ENCODE results near the gene WDR73.

WDR73 gene

DNA sequence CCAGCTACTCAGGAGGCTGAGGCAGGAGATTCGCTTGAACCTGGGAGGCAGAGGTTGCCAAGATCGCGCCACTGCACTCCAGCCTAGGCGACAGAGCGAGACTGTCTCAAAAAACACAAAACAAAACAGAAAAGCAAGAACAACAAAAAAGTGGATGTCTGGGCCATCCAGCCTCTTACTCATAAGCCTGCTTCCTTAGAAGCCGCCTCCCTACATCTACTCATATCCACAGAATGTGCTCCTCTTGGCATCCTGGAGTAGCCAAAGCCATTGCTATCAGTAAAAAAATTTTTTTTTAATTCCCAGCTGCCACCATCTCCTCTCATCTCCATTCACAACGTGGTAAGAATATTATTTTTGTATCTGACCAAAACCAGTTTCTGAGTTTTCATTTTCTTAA lies 42.5 kb downstream of the WDR73 start:
- DNase-seq (ENCODE audit: low spot score): no peak

DNA sequence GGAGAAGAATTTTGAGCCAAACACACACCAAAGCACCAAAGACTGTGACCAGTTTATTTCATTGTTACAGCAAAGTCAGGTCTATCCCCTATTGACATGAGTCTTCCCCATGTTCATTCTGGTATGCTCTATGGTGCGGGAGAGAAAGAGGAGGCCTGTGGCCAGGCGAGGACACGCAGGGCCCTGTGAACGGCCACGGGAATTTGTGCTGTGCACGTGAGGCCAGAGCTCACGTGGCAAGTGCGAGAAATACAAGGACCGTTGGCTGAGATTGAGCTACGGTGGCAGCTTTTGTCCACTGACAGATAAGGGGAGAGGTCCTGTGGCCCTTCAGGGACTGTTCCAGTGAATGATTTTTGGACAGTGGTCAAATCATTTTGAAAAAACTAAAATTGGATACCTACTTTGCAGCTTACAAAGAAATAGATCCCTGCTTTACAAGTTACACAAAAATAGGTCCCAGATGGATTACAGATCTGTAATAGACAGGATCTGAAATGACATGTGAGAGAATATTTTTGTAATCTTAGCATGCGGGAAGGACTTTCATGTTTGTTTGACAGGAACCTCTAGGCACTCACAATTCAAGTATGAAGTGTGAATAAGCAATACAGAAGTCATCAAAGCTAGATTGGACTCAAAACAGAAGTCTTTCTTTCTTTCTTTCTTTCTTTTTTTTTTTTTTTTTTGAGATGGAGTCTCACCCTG lies 44.1 kb downstream of the WDR73 start:
- DNase-seq (ENCODE audit: low spot score): no peak

DNA sequence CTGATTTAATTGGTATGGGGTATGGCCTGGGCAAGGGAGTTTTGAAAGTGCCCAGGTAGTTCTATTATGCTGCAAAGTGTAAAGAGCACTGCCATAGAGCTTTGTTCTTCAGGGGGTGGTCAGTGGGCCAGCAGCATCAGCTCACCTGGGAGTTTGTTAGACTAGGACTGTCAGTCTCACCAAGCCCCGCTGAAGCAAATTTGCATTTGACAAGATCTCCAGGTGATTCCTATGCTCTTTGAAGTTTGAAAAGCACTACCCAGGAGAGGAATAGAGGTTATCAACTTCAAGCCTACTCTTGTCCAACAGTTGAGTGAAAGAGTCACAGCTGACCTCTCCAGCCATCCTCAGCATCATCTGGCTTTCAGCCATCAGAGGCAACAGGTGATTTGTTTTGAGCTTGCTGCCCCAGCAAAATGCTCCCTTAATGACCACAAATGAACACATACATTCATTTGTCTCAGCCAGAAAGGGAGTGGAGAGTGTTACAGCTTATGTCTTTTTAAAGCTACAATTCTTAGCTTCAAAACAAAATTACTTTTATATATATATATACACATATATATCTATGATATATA lies 45.3 kb downstream of the WDR73 start:
- DNase-seq (ENCODE audit: low spot score): no peak

DNA sequence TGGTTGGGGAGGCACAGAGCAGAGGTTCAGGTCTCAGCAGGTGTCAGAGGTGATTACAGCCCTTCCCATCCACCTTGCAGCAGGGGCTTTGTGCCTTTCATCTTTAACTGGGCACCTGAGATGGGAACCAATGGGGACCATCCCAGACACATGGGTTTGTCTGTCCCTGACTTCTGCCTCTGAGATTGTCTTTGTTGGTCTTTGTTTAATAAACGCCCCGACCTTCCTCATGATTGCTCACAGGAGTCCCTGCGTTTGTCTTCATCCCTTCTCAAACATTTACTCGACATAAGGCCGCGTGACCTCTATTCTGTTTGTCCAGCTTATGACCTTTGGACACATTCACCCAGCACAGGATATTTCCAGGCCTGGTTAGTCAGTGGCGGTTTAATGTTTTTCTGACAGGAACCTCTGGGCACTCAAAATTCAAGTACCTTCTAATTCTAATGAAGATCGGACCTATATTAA lies 47.4 kb downstream of the WDR73 start:
- DNase-seq (ENCODE audit: low spot score): no peak

DNA sequence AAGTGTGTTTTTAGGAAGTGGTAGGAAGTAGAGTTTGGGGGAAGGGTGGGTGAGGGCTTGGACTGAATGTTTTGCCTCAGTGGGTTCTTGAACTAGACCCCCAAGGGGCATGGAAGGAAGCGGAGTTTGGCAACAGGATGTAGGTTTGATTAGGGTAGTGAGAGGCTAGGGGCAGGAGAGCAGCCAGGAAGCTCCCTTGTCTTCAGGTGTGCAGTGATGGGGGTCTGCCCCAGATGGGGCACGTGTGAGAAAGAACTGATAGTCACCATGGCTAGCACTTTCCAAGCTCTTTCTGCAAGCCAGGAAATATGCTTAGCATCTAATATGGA lies 48.6 kb downstream of the WDR73 start:
- no peak for DNase-seq (ENCODE audit: low spot score)

DNA sequence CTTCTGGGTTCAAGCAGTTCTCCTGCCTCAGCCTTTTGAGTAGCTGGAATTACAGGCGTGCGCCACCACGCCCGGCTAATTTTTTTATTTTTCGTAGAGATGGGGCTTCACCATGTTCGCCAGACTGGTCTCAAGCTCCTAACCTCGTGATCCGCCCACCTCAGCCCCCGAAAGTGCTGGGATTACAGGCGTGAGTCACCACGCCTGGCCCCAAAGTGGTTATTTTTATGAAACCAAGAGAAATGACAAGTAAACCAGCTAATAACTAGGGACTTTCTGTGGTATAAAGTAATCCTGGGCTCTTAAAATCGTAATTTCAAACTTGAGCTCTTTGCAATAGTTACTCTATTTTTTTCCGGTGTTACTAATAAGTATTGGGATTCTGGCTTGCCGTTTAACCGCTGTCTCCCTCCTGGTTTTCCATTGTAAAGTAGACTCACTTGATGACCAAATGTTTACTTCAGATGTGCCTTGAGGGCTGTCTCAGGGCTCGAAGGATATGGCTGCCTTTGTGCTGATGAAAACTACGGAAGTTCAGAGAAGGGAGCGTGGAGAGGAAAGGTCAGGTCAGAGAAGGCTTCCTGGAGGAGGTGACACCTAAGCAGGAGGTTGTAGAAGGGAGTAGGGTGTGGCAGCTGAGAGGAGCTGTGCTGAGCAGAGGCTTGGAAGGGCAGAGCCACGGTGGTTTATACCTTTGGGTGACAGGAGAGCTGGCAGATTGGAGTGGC lies 49.1 kb downstream of the WDR73 start:
- DNase-seq (ENCODE audit: low spot score): peak; percentile 54

DNA sequence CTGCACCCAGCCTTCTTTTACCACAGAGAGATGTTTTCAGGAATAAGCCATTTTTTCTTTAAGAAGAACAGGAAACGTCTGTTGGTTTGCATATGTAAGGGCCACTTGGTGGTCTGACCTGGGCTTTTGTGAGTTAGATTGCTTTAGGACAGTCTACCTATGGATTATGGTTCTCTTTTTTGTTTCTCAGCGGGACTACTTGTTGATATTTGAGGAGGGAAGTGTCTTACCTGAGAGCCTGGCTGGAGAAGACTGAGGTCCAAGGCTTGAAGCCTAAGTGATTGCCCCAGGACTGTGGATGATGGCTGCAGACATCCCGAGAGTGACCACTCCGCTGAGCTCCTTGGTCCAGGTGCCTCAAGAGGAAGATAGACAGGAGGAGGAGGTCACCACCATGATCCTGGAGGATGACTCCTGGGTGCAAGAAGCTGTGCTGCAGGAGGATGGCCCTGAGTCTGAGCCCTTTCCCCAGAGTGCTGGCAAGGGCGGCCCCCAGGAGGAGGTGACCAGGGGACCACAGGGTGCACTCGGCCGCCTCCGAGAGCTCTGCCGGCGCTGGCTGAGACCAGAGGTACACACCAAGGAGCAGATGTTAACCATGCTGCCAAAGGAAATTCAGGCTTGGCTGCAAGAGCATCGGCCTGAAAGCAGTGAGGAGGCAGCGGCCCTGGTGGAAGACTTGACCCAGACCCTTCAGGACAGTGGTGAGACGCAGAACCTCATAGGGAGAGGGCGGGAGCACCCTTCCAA lies 50.3 kb downstream of the WDR73 start:
- no peak for DNase-seq (ENCODE audit: low spot score)

DNA sequence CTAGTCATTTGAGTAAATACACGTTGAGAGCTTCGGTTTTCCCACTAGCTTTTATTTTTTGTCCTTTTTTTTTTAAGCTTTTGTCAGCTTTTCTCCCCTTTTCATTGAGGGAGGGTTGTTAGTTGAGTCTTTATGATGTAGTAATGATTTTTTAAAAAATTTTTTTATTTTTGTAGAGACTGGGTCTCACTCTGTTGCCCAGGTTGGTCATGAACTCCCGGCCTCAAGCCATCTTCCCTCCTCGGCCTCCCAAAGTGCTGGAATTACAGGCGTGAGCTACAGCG lies 52.6 kb downstream of the WDR73 start:
- DNase-seq (ENCODE audit: low spot score): no peak

DNA sequence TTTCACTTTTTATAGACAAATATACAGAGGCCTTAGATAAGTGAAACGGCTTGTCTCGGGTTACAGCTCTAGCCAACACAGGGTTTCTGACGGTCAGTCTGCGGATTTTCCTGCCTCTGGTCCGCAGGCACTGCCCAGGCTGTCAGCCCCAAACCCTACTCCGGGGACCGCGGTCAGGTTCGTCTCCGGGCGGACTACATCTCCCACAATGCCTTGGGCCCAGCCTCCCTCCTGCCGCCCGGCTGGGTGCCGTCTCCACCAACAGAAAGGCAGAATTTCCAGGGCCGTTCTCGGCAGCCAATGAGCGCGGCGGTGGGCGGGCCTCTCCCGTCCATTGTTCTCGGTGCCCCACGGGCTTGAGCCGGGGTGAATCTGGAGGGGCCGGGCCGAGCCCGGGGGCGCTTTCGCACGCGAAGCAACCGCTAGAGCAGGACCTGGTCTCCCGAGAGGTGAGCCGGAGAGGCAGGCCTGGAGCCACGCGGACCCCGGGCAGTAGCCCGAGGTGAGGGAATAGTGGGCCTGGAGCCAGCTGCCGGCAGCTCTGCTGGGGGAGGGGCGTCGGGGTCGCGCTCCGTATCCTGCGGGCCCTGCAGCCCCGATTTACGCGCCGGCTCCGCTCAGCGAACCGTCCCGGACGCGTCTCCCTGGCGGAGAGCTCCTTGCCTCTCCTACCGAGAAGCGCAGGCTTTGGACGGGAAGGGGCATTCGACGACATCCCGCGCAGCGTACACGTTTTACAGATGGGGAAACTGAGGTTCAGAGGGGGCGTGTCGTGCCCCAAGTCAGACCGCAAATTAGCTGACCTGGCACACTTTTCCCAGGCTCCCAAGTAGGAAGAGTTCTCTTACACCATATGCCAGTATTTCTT lies 53.2 kb downstream of the WDR73 start, which contains the start of gene ZSCAN2:
Gene ZSCAN2 (plus strand): TSS at position 323 of the 868 bp plus-strand sequence. CDS start 2,919 bp downstream, outside the sequence.
- peak; percentile 91 for DNase-seq (ENCODE audit: low spot score)

DNA sequence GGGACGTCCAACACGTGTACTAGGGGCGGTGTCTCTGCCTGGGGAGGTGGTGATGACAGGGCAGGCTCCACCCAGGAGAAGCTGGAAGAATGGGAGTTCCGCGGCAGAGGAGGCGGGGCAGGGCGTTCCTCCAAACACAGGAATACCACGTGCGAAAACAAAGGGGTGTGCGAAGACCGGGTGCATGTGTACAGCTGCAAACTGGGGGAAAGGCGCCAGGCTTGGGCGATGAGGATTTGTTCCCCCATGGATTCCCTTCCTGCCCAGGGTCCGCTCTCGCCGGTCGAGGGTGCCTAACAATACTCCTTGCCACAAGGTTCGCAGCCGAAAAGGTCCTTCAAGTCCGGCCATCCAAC lies 53.8 kb downstream of the WDR73 start:
- DNase-seq (ENCODE audit: low spot score): peak; percentile 63

DNA sequence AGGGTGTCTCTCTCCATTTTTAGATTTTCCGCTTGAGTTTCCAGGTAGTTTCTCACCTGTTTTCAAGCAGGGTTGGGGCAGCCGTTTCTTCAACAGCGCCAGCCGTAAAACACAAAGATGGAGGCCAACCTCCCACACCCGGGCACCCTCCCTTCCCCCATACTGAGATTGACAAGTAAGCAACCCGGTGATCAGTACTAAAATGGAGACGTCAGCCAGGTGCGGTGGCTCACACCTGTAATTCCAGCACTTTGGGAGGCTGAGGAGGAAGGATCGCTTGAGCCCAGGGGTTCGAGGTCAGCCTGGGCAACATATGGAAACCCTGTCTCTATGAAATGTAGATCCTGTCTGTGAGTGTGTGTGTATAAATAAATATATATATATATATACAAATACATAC lies 54.2 kb downstream of the WDR73 start:
- DNase-seq (ENCODE audit: low spot score): no peak

DNA sequence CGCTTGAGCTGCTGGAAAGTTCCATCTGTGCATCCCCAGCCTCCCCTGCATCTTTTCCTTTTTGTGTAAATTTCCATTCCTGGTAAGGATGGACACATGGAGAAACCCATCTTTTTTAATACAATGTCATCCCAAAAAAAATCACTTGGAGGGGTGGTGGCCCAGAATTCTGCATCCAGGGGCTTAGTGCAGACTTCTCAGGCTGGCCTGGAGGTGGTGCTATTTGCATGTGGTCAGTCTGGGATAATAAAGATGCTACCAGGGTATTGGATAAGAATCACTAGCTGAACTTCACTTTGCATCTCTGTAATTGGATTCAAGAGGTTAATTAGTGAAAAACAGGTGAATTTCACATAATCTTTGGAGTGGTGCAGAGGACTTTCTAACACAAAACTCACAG lies 55.1 kb downstream of the WDR73 start:
- peak; percentile 10 for DNase-seq (ENCODE audit: low spot score)

DNA sequence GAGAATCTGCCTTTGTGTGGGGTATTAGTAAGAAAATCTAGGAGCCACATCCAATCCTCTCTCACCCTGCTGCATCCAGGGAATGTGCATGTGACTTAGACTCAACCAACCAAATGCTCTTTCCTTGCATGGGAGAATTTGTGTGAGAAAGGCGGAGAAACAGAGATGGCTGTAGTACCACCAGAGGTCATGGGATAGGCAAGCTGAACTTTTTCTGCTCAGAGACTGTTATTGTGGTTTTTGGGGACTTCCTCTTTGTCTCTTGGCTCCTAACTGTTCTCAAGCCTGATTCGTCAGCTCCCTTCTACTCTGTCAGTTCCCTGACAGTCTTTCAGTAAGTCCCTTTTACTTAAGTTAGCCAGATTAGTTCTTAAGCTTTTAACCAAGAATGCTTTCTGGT lies 55.8 kb downstream of the WDR73 start:
- peak; percentile 65 for DNase-seq (ENCODE audit: low spot score)

DNA sequence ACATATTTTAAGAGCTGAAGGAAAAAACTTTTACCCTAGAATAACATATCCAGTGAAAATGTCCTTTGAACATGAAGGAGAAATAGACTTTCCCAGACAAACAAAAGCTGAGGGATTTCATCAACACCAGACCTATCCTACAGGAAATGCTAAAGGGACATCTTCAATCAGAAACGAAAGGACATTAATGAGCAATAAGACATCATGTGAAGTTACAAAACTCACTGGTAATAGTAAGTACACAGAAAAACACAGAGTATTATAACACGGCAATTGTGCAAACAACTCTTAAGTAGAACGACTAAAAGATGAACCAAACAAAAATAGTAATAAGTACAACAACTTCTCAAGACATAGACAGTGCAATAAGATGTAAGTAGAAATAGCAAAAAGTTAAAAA lies 56.8 kb downstream of the WDR73 start:
- no peak for DNase-seq (ENCODE audit: low spot score)

DNA sequence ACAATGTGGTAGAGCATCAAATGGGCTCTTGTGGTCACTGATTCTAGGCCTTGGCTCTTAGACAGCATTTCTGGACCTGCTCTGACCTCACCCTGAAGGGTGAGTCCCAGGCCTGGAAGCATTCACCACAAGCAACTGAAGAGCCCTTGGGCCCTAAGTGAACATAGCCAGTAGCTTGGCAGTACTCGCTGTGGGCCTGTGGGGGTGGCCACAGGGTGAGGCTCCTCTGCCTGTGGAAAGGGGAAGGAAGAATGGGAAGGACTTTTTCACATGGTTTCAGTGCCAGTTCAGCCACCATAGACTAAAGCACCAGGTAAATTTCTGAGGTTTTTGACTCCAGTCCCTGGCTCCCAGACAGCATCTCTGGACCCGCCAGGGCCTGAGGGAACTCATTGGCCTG lies 58.4 kb downstream of the WDR73 start:
- DNase-seq (ENCODE audit: low spot score): no peak

DNA sequence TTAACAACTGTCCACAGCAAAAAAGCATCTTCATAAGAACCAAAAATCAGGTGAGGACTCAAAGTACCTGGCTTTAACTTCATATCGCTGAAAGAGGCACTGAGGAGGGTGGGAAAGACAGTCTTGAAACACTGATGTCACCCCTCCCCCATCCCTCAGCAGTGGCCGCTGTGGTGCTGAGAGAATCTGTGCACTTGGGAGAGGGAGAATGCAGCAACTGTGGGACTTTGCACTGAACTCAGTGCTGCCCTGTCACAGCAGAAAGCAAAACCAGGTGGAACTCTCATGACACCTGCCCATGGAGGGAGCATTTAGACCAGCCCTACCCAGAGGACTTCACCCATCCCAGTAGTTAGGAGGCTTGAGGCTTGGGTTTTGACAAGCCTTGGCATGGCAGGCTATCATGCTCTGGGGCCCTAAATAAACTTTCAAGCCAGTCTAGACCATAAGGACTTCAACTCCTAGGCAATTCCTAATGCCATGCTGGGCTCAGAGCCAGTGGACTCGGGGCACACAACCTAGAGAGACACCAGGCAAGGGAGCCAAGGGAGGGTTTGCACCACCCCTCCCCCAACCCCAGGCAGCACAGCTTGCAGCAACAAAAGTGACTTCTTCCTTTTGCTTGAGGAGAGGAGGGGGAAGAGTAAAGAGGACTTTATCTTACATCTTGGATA lies 59.3 kb downstream of the WDR73 start:
- no peak for DNase-seq (ENCODE audit: low spot score)

DNA sequence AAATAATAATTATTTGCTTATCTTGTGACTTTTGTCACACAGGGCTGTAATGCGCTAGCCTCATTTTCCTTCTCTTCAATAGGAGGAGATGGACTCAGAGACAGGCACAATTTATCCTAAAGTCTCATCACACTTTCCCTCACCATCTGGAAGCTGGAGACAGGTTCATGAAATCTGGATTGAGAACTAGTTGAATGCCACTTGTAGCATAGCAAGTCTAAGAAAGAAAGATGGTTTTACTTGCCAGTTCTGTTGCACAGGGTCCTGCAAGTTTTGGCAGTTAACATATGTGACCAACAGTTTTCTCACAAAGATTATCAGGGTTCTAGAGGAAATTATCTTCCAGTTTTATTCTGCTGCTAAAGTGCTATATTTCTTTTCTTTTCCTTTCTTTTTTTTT lies 62.3 kb downstream of the WDR73 start:
- no peak for DNase-seq (ENCODE audit: low spot score)

DNA sequence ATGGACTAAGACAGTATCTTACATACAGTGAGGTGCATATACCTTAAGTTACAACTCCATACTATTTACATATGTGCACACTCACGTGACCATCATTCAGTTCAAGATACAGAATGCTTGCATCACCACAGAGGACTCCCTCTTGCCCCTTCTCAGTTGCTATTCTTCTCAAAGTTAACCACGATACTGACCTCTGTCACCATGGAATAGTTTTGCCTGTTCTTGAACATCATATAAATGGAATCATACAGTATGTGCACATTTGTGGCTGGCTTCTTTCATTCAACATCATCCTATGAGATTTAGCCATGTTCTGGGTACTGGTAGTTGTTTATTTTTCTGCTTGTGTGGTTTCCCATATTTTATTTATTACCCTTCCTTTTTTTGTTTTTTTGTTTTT lies 63.7 kb downstream of the WDR73 start:
- DNase-seq (ENCODE audit: low spot score): no peak

All from CD4-positive, alpha-beta T cell treated with Interleukin-2 at 100 ng/mL for 4 hours (primary cell).